Panc1 (cell line): ENCODE measurements around the gene CAMKK2. TPM values are rescaled to one million over a fixed set of nuclear protein-coding genes. Genes with fewer than 3 reads are reported as not detected.
"Not testable (repeated sequence)": the region's sequence is repeated elsewhere in the genome, so short reads cannot be mapped to it uniquely, and the experiment has no call there.

ENCODE experiments used
- ATAC-seq: fragments of 200-7000 bp; cut with Tn5 transposase; 2 replicates; pipeline ENCODE4 v1.9.1; 2020; ENCODE audit warnings: mild to moderate bottlenecking, moderate library complexity
- BruUV-seq: library from RNA; stranded (reverse); fragments of 400-500 nt; replicated peaks from 2 replicates; lab custom pipeline; 2021; lab: Mats Ljungman, UMichigan
- CTCF ChIA-PET: fragments of 300-600 bp; sonication (Branson Sonifier 250); formaldehyde crosslinking; loops from one replicate; lab custom pipeline; 2022; ENCODE audit warnings: antibody characterized with exemption; lab: Charles Lee
- POLR2A ChIA-PET: fragments of 300-600 bp; sonication (Branson Sonifier 250); formaldehyde crosslinking; loops from one replicate; lab custom pipeline; 2022; ENCODE audit warnings: antibody characterized with exemption; lab: Charles Lee
- DNase-seq: peaks from one replicate; pipeline ENCODE4 v3.0.0-alpha.2; 2010; ENCODE audit warnings: low read depth, low spot score
- H3K27ac ChIP-seq: 2 replicates; pipeline ENCODE4 v1.5.1; 2011; ENCODE audit warnings: mild to moderate bottlenecking, low read length, inconsistent platforms
- H3K27me3 ChIP-seq: fragments of 200-500 bp; sonication (Bioruptor generic); 2 replicates; pipeline ENCODE4 v1.6.0; 2014; ENCODE audit warnings: low read length, inconsistent platforms; ENCODE audit not compliant: control insufficient read depth, insufficient read depth
- H3K36me3 ChIP-seq: fragments of 200-500 bp; sonication (Bioruptor generic); 2 replicates; pipeline ENCODE4 v1.5.1; 2014; ENCODE audit warnings: inconsistent platforms, mild to moderate bottlenecking, low read length, moderate library complexity; ENCODE audit not compliant: control insufficient read depth, insufficient read depth
- H3K4me1 ChIP-seq: 2 replicates; pipeline ENCODE4 v1.5.1; 2011; ENCODE audit warnings: inconsistent platforms, mild to moderate bottlenecking, low read length, moderate library complexity; ENCODE audit not compliant: control insufficient read depth, insufficient read depth
- H3K4me3 ChIP-seq, 2 experiments: 2 replicates each; pipeline ENCODE4 v1.5.1; 2011 to 2012; ENCODE audit warnings: low read depth in 2 of 2, low read length in 2 of 2, mild to moderate bottlenecking in 2 of 2, inconsistent platforms in 1 of 2, moderate library complexity in 1 of 2
- H3K9me3 ChIP-seq: fragments of 200-500 bp; sonication (Bioruptor generic); 2 replicates; pipeline ENCODE4 v1.5.1; 2014; ENCODE audit warnings: low read depth, mild to moderate bottlenecking, inconsistent platforms, low read length, moderate library complexity; ENCODE audit not compliant: control insufficient read depth, insufficient read depth
- POLR2AphosphoS5 ChIP-seq: IDR thresholded peaks from 2 replicates; pipeline ENCODE4 v1.6.1; 2012; ENCODE audit warnings: mild to moderate bottlenecking, low read depth, low read length, moderate library complexity
- REST ChIP-seq, 2 experiments: IDR thresholded peaks; 2 replicates each; pipeline ENCODE4 v1.6.1; 2011 to 2012; ENCODE audit warnings: low read depth in 2 of 2, control low read depth in 1 of 2, low read length in 1 of 2, mild to moderate bottlenecking in 1 of 2, moderate library complexity in 1 of 2; ENCODE audit not compliant: insufficient read depth in 1 of 2
- SIN3A ChIP-seq: IDR thresholded peaks from 2 replicates; pipeline ENCODE4 v1.6.1; 2012; ENCODE audit warnings: low read depth, mild to moderate bottlenecking, low read length, moderate library complexity, borderline replicate concordance; ENCODE audit not compliant: insufficient read depth
- TCF7L2 ChIP-seq: IDR thresholded peaks from 2 replicates; pipeline ENCODE4 v1.6.1; 2011; ENCODE audit warnings: mild to moderate bottlenecking, low read depth, low read length, inconsistent platforms
- in situ Hi-C: cut with HindIII; loops from 2 replicates; pipeline ENCODE4 v1.10.0; 2016; ENCODE audit warnings: low sequenced_read_pairs, low pct_unique_long_range_greater_than_20kb
- intact Hi-C: fragments of 100-400 bp; cut with micrococcal nuclease; formaldehyde crosslinking; loops from one replicate; pipeline ENCODE4 v1.10.0; 2022; ENCODE audit not compliant: unreplicated experiment
- total RNA-seq: library from RNA; stranded (reverse); gene quantifications from one replicate; pipeline ENCODE4 v1.2.1, GENCODE V29; 2021; ENCODE audit not compliant: unreplicated experiment
- TF ChIP-seq, protein P1 (sequence below): fragments of 450-650 bp; IDR thresholded peaks from 2 replicates; pipeline ENCODE4 v1.5.1; 2017; ENCODE audit warnings: mild to moderate bottlenecking

Gene CAMKK2
- total RNA-seq, 1 experiment from 2014 or later, result 37.8 TPM

GRCh38 chr12:121280531-121280930 is 16.0 kb downstream of the CAMKK2 start:
- CTCF ChIA-PET, POLR2A ChIA-PET: not testable (repeated sequence)

DNA sequence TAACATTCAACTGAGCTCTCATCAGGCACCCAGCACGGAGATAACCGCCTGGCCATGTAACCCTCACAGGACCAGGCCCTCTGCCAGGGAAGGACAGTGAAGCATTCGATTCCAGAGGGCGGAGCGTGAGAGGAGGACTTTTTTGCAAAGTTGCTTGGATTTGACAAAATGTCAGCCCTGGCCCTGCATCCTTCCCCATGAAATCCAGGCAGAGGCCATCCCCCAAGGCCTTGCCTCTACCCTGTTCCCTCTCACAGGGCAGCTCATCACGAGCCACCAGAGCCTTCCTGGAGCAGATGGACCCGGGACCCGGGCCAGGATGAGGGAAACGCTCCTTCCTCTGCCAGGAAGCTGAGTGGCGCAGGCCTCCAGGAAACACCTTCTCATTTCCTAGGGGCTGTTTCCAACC is 17.0 kb downstream of the CAMKK2 start:
- CTCF ChIA-PET, result no interaction called here
- Histone ChIP-seq H3K9me3 (no peaks in the 10 kb centered on the region), H3K4me1 (no peaks in the 10 kb centered on the region), H3K27ac (no peak overlapping the region), H3K27me3 (no peaks in the 10 kb centered on the region), H3K36me3 (no peaks in the 10 kb centered on the region), H3K4me3 (no peak overlapping the region)
- DNase-seq (no peak), ATAC-seq (no peak)
- BruUV-seq, result no TSS peak
- in situ Hi-C loops (no loop called here), intact Hi-C loops (no loop called here)
- TF ChIP-seq TCF7L2 (no peak), POLR2AphosphoS5 (no peak), REST (IDR thresholded peaks at IDR 0.05; ENCODE audit: insufficient read depth in 1 of 2, low read depth in 2 of 2, low read length in 1 of 2) (no peak), SIN3A (no peak)
- TF ChIP-seq, protein P1, sequence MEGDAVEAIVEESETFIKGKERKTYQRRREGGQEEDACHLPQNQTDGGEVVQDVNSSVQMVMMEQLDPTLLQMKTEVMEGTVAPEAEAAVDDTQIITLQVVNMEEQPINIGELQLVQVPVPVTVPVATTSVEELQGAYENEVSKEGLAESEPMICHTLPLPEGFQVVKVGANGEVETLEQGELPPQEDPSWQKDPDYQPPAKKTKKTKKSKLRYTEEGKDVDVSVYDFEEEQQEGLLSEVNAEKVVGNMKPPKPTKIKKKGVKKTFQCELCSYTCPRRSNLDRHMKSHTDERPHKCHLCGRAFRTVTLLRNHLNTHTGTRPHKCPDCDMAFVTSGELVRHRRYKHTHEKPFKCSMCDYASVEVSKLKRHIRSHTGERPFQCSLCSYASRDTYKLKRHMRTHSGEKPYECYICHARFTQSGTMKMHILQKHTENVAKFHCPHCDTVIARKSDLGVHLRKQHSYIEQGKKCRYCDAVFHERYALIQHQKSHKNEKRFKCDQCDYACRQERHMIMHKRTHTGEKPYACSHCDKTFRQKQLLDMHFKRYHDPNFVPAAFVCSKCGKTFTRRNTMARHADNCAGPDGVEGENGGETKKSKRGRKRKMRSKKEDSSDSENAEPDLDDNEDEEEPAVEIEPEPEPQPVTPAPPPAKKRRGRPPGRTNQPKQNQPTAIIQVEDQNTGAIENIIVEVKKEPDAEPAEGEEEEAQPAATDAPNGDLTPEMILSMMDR, result no peak
- POLR2A ChIA-PET, result interaction anchor here (0.5 kb wide), 1 partner anchor 300 kb away, joined by 4 read pairs; no protein-coding TSS in a partner anchor

More at GRCh38 chr12:121280531-121280930, 16.0 kb downstream of the CAMKK2 start:
- H3K9me3 ChIP-seq, H3K4me3 ChIP-seq, H3K27me3 ChIP-seq, ATAC-seq, intact Hi-C loops, DNase-seq, in situ Hi-C loops, H3K4me1 ChIP-seq, H3K36me3 ChIP-seq, BruUV-seq, H3K27ac ChIP-seq: not testable (repeated sequence)

GRCh38 chr12:121279071-121279375 is 17.5 kb downstream of the CAMKK2 start:
- CTCF ChIA-PET, result no interaction called here
- TF ChIP-seq TCF7L2, result no peak
- TF ChIP-seq POLR2AphosphoS5, result no peak
- TF ChIP-seq, protein P1, result no peak
- no peak for TF ChIP-seq REST (IDR thresholded peaks at IDR 0.05; ENCODE audit: insufficient read depth in 1 of 2, low read depth in 2 of 2, low read length in 1 of 2)
- no peak for TF ChIP-seq SIN3A
- no peaks in the 10 kb centered on the region for H3K27me3 ChIP-seq
- POLR2A ChIA-PET, result interaction anchor here (0.5 kb wide), 1 partner anchor 301 kb away, joined by 4 read pairs; no protein-coding TSS in a partner anchor
- H3K27ac ChIP-seq, result no peak overlapping the region
- H3K4me3 ChIP-seq, result no peak overlapping the region
- H3K9me3 ChIP-seq, result no peaks in the 10 kb centered on the region
- no peaks in the 10 kb centered on the region for H3K4me1 ChIP-seq
- BruUV-seq, result no TSS peak
- DNase-seq (no peak), ATAC-seq (no peak)
- intact Hi-C loops, result no loop called here
- in situ Hi-C loops, result no loop called here
- H3K36me3 ChIP-seq, result no peaks in the 10 kb centered on the region
